ENCODE measurements around the gene MTMR12. TPM values are rescaled to one million over a fixed set of nuclear protein-coding genes. Genes with fewer than 3 reads are reported as not detected.
A peak's percentile ranks its signal among the peaks of the same experiment; 100 is the strongest.

Gene MTMR12
- total RNA-seq, 6 experiments from 2014 or later, result 20.7 to 26.0 (median 22.4) TPM

DNA sequence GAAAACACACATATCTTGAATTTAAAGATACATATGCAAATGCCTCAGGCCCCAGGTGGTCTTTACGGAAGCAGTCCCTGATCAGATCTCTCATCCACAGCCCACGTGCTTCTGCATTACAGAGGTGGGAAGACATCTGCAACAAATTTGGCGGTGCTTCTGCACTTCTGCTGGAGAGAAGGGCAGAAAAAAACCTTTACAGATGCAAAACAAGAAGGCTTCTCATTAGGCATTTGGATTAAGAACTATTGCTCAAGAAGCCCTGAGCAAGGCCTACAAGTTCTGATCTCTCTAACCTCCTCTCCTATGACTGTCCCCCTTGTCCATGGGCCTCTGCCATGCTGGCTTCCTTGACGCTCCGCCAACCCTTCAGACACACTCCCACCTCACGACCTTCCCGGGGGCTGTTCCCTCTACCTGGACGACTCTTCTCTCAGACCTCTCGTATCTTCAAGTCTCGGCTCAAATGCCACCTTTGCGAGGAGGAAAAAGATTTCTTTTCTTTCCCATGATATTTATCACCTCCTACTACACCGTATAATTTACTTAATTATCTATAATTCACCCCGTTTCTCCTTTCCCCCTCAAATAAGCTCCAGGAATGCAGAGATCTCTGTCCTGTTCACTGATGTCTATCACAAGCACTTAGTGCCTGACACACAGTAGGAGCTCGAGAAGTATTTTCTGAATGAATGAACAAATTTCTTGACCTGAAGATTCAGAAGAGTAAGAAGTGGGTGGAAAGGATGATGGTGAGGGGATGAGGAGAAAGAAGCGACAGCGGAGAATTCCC lies 1.1 kb downstream of the MTMR12 start:
- no peak for TF ChIP-seq CTCF (IDR thresholded peaks at IDR 0.05)
- Mint-ChIP-seq H3K9me3 (no peaks in the 10 kb centered on the region), H3K27me3 (ENCODE audit: insufficient read depth) (no peaks in the 10 kb centered on the region; the same call in none of the 2 replicates), H3K36me3 (ENCODE audit: low read depth) (peaks cover 5% of the 10 kb centered on the region), H3K27ac (peak overlapping the region; percentile 88), H3K4me3 (peak overlapping the region; percentile 93), H3K4me1 (ENCODE audit: low read depth) (peaks cover 29% of the 10 kb centered on the region)
- DNase-seq, result no peak

- TF ChIP-seq CTCF (IDR thresholded peaks at IDR 0.05), result no peak
- no peak overlapping the region for H3K27ac Mint-ChIP-seq
- no peak overlapping the region for H3K4me3 Mint-ChIP-seq
- peaks cover 6% of the 10 kb centered on the region for H3K36me3 Mint-ChIP-seq (ENCODE audit: low read depth)
- no peaks in the 10 kb centered on the region for H3K9me3 Mint-ChIP-seq
- H3K4me1 Mint-ChIP-seq (ENCODE audit: low read depth), result peaks cover 33% of the 10 kb centered on the region
- H3K27me3 Mint-ChIP-seq (ENCODE audit: insufficient read depth), result no peaks in the 10 kb centered on the region; the same call in 1 of the 2 replicates
- DNase-seq, result no peak
Observed at GRCh38 chr5:32309761-32310160, 3.0 kb downstream of the MTMR12 start.

DNA sequence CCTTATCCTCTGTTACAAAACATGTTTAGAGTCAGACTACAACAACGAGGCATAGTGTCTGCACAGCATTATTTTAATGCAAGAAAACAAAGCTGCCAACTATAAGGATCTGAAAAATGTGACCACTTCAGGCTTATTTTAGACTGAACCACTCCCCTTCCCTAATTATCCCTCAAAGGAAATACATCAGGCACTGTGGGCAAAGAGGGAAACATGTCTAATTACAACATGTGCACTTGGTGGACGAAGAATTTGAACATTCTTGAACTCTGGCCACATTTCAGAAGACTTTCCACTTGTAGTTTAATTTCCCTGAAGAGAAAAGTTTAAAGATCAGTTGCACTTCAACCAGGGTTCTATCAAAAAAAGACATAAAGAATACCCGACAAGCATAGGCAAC lies 3.8 kb downstream of the MTMR12 start:
- Mint-ChIP-seq H3K27me3 (ENCODE audit: insufficient read depth) (no peaks in the 10 kb centered on the region; the same call in 1 of the 2 replicates), H3K4me3 (no peak overlapping the region), H3K4me1 (ENCODE audit: low read depth) (peaks cover 37% of the 10 kb centered on the region), H3K9me3 (no peaks in the 10 kb centered on the region), H3K36me3 (ENCODE audit: low read depth) (peaks cover 10% of the 10 kb centered on the region), H3K27ac (no peak overlapping the region)
- no peak for DNase-seq
- no peak for TF ChIP-seq CTCF (IDR thresholded peaks at IDR 0.05)

GRCh38 chr5:32307769-32308194 lies 5.0 kb downstream of the MTMR12 start:
- H3K27me3 Mint-ChIP-seq (ENCODE audit: insufficient read depth), result no peaks in the 10 kb centered on the region; the same call in 1 of the 2 replicates
- H3K27ac Mint-ChIP-seq, result no peak overlapping the region
- no peaks in the 10 kb centered on the region for H3K9me3 Mint-ChIP-seq
- no peak for TF ChIP-seq CTCF (IDR thresholded peaks at IDR 0.05)
- H3K4me3 Mint-ChIP-seq, result no peak overlapping the region
- H3K36me3 Mint-ChIP-seq (ENCODE audit: low read depth), result peaks cover 10% of the 10 kb centered on the region
- peaks cover 47% of the 10 kb centered on the region for H3K4me1 Mint-ChIP-seq (ENCODE audit: low read depth)
- no peak for DNase-seq

GRCh38 chr5:32304622-32305021 lies 8.1 kb downstream of the MTMR12 start:
- no peaks in the 10 kb centered on the region; the same call in 1 of the 2 replicates for H3K27me3 Mint-ChIP-seq (ENCODE audit: insufficient read depth)
- DNase-seq, result no peak
- no peak overlapping the region for H3K4me3 Mint-ChIP-seq
- H3K4me1 Mint-ChIP-seq (ENCODE audit: low read depth), result peaks cover 38% of the 10 kb centered on the region
- H3K27ac Mint-ChIP-seq, result 0 out of 2 replicates have a peak overlapping the region, but pooled peaks have one; percentile 2
- peaks cover 5% of the 10 kb centered on the region; the same call in 1 of the 2 replicates for H3K36me3 Mint-ChIP-seq (ENCODE audit: low read depth)
- H3K9me3 Mint-ChIP-seq, result no peaks in the 10 kb centered on the region
- TF ChIP-seq CTCF (IDR thresholded peaks at IDR 0.05), result no peak
